H1 (cell line): Measurements from ENCODE around the gene LEKR1. TPM values are rescaled to one million over a fixed set of nuclear protein-coding genes. Genes with fewer than 3 reads are reported as not detected.

Experiments
- RXRA ChIP-seq: IDR thresholded peaks from 2 replicates; pipeline ENCODE4 v1.6.1; 2011; ENCODE audit warnings: low read depth, mild to moderate bottlenecking, low read length, moderate library complexity; ENCODE audit not compliant: insufficient read depth
- SIN3A ChIP-seq, 2 experiments: IDR thresholded peaks in 1 of 2; conservative IDR thresholded peaks in 1 of 2; 2 replicates each; pipeline ENCODE4 v1.6.1; 2011 to 2012; ENCODE audit warnings: low read length in 2 of 2, improper control_type of control experiment in 1 of 2, low read depth in 1 of 2, mild to moderate bottlenecking in 1 of 2
- SRF ChIP-seq: IDR thresholded peaks from 2 replicates; pipeline ENCODE4 v1.6.1; 2011; ENCODE audit warnings: mild to moderate bottlenecking, low read depth, low read length, moderate library complexity
- SUZ12 ChIP-seq: fragments of 200-600 bp; sonication (generic); IDR thresholded peaks from 2 replicates; pipeline ENCODE4 v1.6.1; 2012; ENCODE audit warnings: mild to moderate bottlenecking, inconsistent platforms, low read length, moderate library complexity, mixed read lengths
- polyA plus RNA-seq, 7 experiments: library from polyadenylated mRNA; depleted of rRNA in 3 of 7; stranded (reverse) in 5 of 7; unstranded in 2 of 7; fragments of >200 nt in 5 of 7; fragments of 200-250 nt in 2 of 7; gene quantifications; 1 replicate in 5 of 7; 2 replicates in 1 of 7; 4 replicates in 1 of 7; pipeline versions ENCODE4 v1.2.1 to v1.2.3, GENCODE V29; 2011 to 2013; ENCODE audit warnings: missing spikeins in 2 of 7, mixed read lengths in 2 of 7
- total RNA-seq: library from RNA; stranded (reverse); fragmentation: NEBNext Ultra II Directional; extraction: Animal tissue kit (Norgen Biotek cat#: 25700); gene quantifications from 2 replicates; pipeline ENCODE4 v1.2.1, GENCODE V29; 2021
- TF ChIP-seq, protein P1 (sequence below): fragments of 300-600 bp; sonication (generic); IDR thresholded peaks from 2 replicates; pipeline ENCODE4 v1.7.1; 2012; ENCODE audit warnings: low read length, moderate library complexity, mild to moderate bottlenecking, inconsistent platforms; ENCODE audit not compliant: insufficient replicate concordance
- TF ChIP-seq, protein P2 (sequence below): IDR thresholded peaks from 2 replicates; pipeline ENCODE4 v1.6.1; 2011; ENCODE audit warnings: low read length, improper control_type of control experiment
- TF ChIP-seq, protein P3 (sequence below): IDR thresholded peaks from 2 replicates; pipeline ENCODE4 v1.6.1; 2012; ENCODE audit warnings: inconsistent platforms

The LEKR1 gene
- total and polyA plus RNA-seq, 2 of the 8 experiments (the other 6 are each of a cell fraction or from before 2014, with no cell fraction given), result 0.08 TPM; not detected in 1

DNA sequence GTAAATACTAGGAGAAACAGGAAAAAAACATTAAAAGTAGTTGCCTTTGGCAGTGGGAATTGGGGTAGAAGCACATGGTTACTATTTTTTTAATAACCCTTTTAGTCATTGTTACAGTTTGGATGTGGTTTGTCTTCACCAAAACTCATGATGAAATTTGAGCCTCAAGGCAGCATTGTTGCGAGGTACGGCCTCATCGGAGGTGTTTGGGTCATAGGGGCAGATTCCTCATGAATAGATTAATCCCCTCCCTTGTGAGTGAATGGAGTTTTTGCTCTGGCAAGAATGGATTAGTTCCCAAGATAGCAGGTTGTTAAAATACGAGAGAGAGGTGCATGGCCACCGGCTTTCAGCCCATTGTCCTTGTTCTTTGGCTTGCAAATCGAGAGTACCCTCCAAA is 92.6 kb downstream of the LEKR1 start (continued):
- TF ChIP-seq, protein P1, sequence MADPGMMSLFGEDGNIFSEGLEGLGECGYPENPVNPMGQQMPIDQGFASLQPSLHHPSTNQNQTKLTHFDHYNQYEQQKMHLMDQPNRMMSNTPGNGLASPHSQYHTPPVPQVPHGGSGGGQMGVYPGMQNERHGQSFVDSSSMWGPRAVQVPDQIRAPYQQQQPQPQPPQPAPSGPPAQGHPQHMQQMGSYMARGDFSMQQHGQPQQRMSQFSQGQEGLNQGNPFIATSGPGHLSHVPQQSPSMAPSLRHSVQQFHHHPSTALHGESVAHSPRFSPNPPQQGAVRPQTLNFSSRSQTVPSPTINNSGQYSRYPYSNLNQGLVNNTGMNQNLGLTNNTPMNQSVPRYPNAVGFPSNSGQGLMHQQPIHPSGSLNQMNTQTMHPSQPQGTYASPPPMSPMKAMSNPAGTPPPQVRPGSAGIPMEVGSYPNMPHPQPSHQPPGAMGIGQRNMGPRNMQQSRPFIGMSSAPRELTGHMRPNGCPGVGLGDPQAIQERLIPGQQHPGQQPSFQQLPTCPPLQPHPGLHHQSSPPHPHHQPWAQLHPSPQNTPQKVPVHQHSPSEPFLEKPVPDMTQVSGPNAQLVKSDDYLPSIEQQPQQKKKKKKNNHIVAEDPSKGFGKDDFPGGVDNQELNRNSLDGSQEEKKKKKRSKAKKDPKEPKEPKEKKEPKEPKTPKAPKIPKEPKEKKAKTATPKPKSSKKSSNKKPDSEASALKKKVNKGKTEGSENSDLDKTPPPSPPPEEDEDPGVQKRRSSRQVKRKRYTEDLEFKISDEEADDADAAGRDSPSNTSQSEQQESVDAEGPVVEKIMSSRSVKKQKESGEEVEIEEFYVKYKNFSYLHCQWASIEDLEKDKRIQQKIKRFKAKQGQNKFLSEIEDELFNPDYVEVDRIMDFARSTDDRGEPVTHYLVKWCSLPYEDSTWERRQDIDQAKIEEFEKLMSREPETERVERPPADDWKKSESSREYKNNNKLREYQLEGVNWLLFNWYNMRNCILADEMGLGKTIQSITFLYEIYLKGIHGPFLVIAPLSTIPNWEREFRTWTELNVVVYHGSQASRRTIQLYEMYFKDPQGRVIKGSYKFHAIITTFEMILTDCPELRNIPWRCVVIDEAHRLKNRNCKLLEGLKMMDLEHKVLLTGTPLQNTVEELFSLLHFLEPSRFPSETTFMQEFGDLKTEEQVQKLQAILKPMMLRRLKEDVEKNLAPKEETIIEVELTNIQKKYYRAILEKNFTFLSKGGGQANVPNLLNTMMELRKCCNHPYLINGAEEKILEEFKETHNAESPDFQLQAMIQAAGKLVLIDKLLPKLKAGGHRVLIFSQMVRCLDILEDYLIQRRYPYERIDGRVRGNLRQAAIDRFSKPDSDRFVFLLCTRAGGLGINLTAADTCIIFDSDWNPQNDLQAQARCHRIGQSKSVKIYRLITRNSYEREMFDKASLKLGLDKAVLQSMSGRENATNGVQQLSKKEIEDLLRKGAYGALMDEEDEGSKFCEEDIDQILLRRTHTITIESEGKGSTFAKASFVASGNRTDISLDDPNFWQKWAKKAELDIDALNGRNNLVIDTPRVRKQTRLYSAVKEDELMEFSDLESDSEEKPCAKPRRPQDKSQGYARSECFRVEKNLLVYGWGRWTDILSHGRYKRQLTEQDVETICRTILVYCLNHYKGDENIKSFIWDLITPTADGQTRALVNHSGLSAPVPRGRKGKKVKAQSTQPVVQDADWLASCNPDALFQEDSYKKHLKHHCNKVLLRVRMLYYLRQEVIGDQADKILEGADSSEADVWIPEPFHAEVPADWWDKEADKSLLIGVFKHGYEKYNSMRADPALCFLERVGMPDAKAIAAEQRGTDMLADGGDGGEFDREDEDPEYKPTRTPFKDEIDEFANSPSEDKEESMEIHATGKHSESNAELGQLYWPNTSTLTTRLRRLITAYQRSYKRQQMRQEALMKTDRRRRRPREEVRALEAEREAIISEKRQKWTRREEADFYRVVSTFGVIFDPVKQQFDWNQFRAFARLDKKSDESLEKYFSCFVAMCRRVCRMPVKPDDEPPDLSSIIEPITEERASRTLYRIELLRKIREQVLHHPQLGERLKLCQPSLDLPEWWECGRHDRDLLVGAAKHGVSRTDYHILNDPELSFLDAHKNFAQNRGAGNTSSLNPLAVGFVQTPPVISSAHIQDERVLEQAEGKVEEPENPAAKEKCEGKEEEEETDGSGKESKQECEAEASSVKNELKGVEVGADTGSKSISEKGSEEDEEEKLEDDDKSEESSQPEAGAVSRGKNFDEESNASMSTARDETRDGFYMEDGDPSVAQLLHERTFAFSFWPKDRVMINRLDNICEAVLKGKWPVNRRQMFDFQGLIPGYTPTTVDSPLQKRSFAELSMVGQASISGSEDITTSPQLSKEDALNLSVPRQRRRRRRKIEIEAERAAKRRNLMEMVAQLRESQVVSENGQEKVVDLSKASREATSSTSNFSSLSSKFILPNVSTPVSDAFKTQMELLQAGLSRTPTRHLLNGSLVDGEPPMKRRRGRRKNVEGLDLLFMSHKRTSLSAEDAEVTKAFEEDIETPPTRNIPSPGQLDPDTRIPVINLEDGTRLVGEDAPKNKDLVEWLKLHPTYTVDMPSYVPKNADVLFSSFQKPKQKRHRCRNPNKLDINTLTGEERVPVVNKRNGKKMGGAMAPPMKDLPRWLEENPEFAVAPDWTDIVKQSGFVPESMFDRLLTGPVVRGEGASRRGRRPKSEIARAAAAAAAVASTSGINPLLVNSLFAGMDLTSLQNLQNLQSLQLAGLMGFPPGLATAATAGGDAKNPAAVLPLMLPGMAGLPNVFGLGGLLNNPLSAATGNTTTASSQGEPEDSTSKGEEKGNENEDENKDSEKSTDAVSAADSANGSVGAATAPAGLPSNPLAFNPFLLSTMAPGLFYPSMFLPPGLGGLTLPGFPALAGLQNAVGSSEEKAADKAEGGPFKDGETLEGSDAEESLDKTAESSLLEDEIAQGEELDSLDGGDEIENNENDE, result no peak
- TF ChIP-seq RXRA (no peak), SRF (no peak), SUZ12 (no peak), SIN3A (conservative IDR thresholded peaks at IDR 0.05 in 1 of 2, IDR thresholded peaks at IDR 0.05 in 1 of 2; ENCODE audit: low read depth in 1 of 2, low read length in 2 of 2) (no peak)
- TF ChIP-seq, protein P2, sequence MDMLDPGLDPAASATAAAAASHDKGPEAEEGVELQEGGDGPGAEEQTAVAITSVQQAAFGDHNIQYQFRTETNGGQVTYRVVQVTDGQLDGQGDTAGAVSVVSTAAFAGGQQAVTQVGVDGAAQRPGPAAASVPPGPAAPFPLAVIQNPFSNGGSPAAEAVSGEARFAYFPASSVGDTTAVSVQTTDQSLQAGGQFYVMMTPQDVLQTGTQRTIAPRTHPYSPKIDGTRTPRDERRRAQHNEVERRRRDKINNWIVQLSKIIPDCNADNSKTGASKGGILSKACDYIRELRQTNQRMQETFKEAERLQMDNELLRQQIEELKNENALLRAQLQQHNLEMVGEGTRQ, result no peak
- TF ChIP-seq, protein P3, sequence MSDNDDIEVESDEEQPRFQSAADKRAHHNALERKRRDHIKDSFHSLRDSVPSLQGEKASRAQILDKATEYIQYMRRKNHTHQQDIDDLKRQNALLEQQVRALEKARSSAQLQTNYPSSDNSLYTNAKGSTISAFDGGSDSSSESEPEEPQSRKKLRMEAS, result no peak
